Measurements from ENCODE around the gene ELP2.

ELP2 gene

GRCh38 chr18:36128907-36129299 lies 796 bp upstream of the ELP2 start:
- H3K27me3 ChIP-seq (replicated peaks in 2 of 5; ENCODE audit: control insufficient read depth in 4 of 5, insufficient read depth in 5 of 5, low read length in 4 of 5): no peaks in the 10 kb centered on the region
- no peaks in the 10 kb centered on the region for H3K9me3 ChIP-seq (ENCODE audit: control extremely low read depth in 1 of 5, control insufficient read depth in 4 of 5, insufficient read depth in 2 of 5, low read depth in 1 of 5, low read length in 4 of 5)
- peaks cover 17 to 41% (median 28%) of the 10 kb centered on the region in 4 experiments for H3K4me1 ChIP-seq (ENCODE audit: control extremely low read depth in 1 of 4, control insufficient read depth in 4 of 4, insufficient read depth in 4 of 4, low read length in 3 of 4)
- H3K27ac ChIP-seq (ENCODE audit: insufficient read depth in 1 of 2, low read depth in 1 of 2, low read length in 2 of 2, poor library complexity in 1 of 2, severe bottlenecking in 2 of 2): peak overlapping the region; percentile 97 to 99
- no peak for DNase-seq
- WGBS (ENCODE audit: insufficient coverage): 0% methylated on average over 28 of the region's 37 CpGs
- H3K36me3 ChIP-seq (ENCODE audit: control insufficient read depth in 4 of 4, insufficient read depth in 4 of 4, low read length in 3 of 4): peaks cover 3 to 16% (median 9%) of the 10 kb centered on the region in 4 experiments
- ChIA-PET CTCF (interaction anchor here (1.2 kb wide), 1 partner anchor 35 kb away, joined by 3 read pairs; no protein-coding TSS in a partner anchor), POLR2A (interaction anchor here (0.6 to 1.2 kb wide), 2 partner anchors 632 to 701 kb away, joined by 3 read pairs; no protein-coding TSS in a partner anchor)
- peak overlapping the region; percentile 87 to 100 (median 99) for H3K4me3 ChIP-seq (ENCODE audit: control insufficient read depth in 1 of 7, extremely low read depth in 1 of 7, insufficient read depth in 4 of 7, low read depth in 2 of 7, low read length in 6 of 7)

- ChIA-PET CTCF (interaction anchor here (1.3 to 2.0 kb wide), 3 partner anchors 15 to 112 kb away, joined by 4 to 5 read pairs (median 4); no protein-coding TSS in a partner anchor), POLR2A (no interaction called here)
- Histone ChIP-seq H3K27ac (ENCODE audit: insufficient read depth in 1 of 2, low read depth in 1 of 2, low read length in 2 of 2, poor library complexity in 1 of 2, severe bottlenecking in 2 of 2) (peak overlapping the region; percentile 97 to 99), H3K9me3 (ENCODE audit: control extremely low read depth in 1 of 5, control insufficient read depth in 4 of 5, insufficient read depth in 2 of 5, low read depth in 1 of 5, low read length in 4 of 5) (no peaks in the 10 kb centered on the region), H3K4me1 (ENCODE audit: control extremely low read depth in 1 of 4, control insufficient read depth in 4 of 4, insufficient read depth in 4 of 4, low read length in 3 of 4) (peaks cover 17 to 38% (median 28%) of the 10 kb centered on the region in 4 experiments), H3K4me3 (ENCODE audit: control insufficient read depth in 1 of 7, extremely low read depth in 1 of 7, insufficient read depth in 4 of 7, low read depth in 2 of 7, low read length in 6 of 7) (peak overlapping the region; percentile 87 to 100 (median 99)), H3K36me3 (ENCODE audit: control insufficient read depth in 4 of 4, insufficient read depth in 4 of 4, low read length in 3 of 4) (peaks cover 4 to 9% (median 6%) of the 10 kb centered on the region in 4 experiments), H3K27me3 (replicated peaks in 2 of 5; ENCODE audit: control insufficient read depth in 4 of 5, insufficient read depth in 5 of 5, low read length in 4 of 5) (no peaks in the 10 kb centered on the region)
- under 1% methylated on average over 27 of the region's 30 CpGs for WGBS (ENCODE audit: insufficient coverage)
- no peak for DNase-seq
Observed at GRCh38 chr18:36130039-36130831, 536 bp downstream of the ELP2 start.

DNA sequence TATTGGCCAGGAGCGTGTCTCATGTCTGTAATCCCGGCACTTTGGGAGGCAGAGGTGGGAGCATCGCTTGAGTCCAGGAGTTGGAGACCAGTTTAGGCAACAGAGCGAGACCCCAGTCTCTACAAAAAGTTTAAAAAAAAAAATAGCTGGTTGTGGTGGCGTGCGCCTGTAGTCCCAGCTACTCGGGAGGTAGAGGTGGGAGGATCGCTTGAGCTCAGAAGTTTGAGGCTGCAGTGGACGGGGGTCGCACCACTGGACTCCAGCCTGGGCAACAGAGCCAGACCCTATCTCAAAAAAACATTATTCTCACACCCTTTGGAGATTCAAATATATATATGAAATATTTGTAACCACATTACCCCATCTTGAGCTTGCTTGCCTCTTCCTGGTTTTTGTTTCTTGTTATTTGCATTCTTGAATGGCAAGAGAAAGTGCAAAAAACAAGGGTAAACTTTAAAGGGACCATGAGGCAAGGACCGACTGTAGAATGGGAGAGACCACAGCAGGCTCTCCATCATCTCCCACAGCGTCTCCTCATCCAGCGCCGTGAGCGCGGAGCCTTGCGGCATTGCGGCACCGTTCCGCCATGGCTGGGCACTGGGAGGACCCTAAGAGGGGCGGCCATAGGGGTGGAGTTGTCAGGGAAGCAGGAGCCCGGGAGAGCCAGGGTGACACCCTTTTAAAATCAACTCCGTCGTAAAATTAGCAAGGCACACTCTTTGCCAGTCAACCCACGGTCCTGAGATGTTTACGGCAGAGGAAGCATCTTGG lies 1.4 kb downstream of the ELP2 start:
- Histone ChIP-seq H3K36me3 (ENCODE audit: control insufficient read depth in 4 of 4, insufficient read depth in 4 of 4, low read length in 3 of 4) (peaks cover 4 to 10% (median 7%) of the 10 kb centered on the region in 4 experiments), H3K27ac (ENCODE audit: insufficient read depth in 1 of 2, low read depth in 1 of 2, low read length in 2 of 2, poor library complexity in 1 of 2, severe bottlenecking in 2 of 2) (peak overlapping the region in 1 of 2 experiments; percentile 99), H3K27me3 (replicated peaks in 2 of 5; ENCODE audit: control insufficient read depth in 4 of 5, insufficient read depth in 5 of 5, low read length in 4 of 5) (no peaks in the 10 kb centered on the region), H3K9me3 (ENCODE audit: control extremely low read depth in 1 of 5, control insufficient read depth in 4 of 5, insufficient read depth in 2 of 5, low read depth in 1 of 5, low read length in 4 of 5) (no peaks in the 10 kb centered on the region), H3K4me1 (ENCODE audit: control extremely low read depth in 1 of 4, control insufficient read depth in 4 of 4, insufficient read depth in 4 of 4, low read length in 3 of 4) (peaks cover 17 to 38% (median 28%) of the 10 kb centered on the region in 4 experiments), H3K4me3 (ENCODE audit: control insufficient read depth in 1 of 7, extremely low read depth in 1 of 7, insufficient read depth in 4 of 7, low read depth in 2 of 7, low read length in 6 of 7) (peak overlapping the region in 6 of 7 experiments; percentile 87 to 100 (median 96))
- DNase-seq: peak in 1 of 3 donors; percentile 9
- 97% methylated on average over 8 of the region's 26 CpGs for WGBS (ENCODE audit: insufficient coverage)
- POLR2A ChIA-PET: no interaction called here
- CTCF ChIA-PET: interaction anchor here (0.9 to 2.0 kb wide), 4 partner anchors 14 to 113 kb away, joined by 3 to 5 read pairs (median 4); no protein-coding TSS in a partner anchor

GRCh38 chr18:36131692-36132483 lies 2.2 kb downstream of the ELP2 start:
- no peak for DNase-seq
- CTCF ChIA-PET: interaction anchor here (0.9 to 1.0 kb wide), 2 partner anchors 19 to 36 kb away, joined by 3 to 5 read pairs; no protein-coding TSS in a partner anchor
- Histone ChIP-seq H3K36me3 (ENCODE audit: control insufficient read depth in 4 of 4, insufficient read depth in 4 of 4, low read length in 3 of 4) (peaks cover 0 to 17% (median 7%) of the 10 kb centered on the region in 4 experiments), H3K27me3 (replicated peaks in 2 of 5; ENCODE audit: control insufficient read depth in 4 of 5, insufficient read depth in 5 of 5, low read length in 4 of 5) (no peaks in the 10 kb centered on the region), H3K4me3 (ENCODE audit: control insufficient read depth in 1 of 7, extremely low read depth in 1 of 7, insufficient read depth in 4 of 7, low read depth in 2 of 7, low read length in 6 of 7) (peak overlapping the region in 1 of 7 experiments; percentile 87), H3K27ac (ENCODE audit: insufficient read depth in 1 of 2, low read depth in 1 of 2, low read length in 2 of 2, poor library complexity in 1 of 2, severe bottlenecking in 2 of 2) (no peak overlapping the region), H3K4me1 (ENCODE audit: control extremely low read depth in 1 of 4, control insufficient read depth in 4 of 4, insufficient read depth in 4 of 4, low read length in 3 of 4) (peaks cover 17 to 38% (median 28%) of the 10 kb centered on the region in 4 experiments), H3K9me3 (ENCODE audit: control extremely low read depth in 1 of 5, control insufficient read depth in 4 of 5, insufficient read depth in 2 of 5, low read depth in 1 of 5, low read length in 4 of 5) (no peaks in the 10 kb centered on the region)
- WGBS (ENCODE audit: insufficient coverage): 97% methylated on average over 5 of the region's 9 CpGs
- POLR2A ChIA-PET: no interaction called here

- Histone ChIP-seq H3K27me3 (replicated peaks in 2 of 5; ENCODE audit: control insufficient read depth in 4 of 5, insufficient read depth in 5 of 5, low read length in 4 of 5) (no peaks in the 10 kb centered on the region), H3K4me3 (ENCODE audit: control insufficient read depth in 1 of 7, extremely low read depth in 1 of 7, insufficient read depth in 4 of 7, low read depth in 2 of 7, low read length in 6 of 7) (no peak overlapping the region), H3K9me3 (ENCODE audit: control extremely low read depth in 1 of 5, control insufficient read depth in 4 of 5, insufficient read depth in 2 of 5, low read depth in 1 of 5, low read length in 4 of 5) (no peaks in the 10 kb centered on the region), H3K4me1 (ENCODE audit: control extremely low read depth in 1 of 4, control insufficient read depth in 4 of 4, insufficient read depth in 4 of 4, low read length in 3 of 4) (peaks cover 17 to 38% (median 27%) of the 10 kb centered on the region in 4 experiments), H3K27ac (ENCODE audit: insufficient read depth in 1 of 2, low read depth in 1 of 2, low read length in 2 of 2, poor library complexity in 1 of 2, severe bottlenecking in 2 of 2) (no peak overlapping the region), H3K36me3 (ENCODE audit: control insufficient read depth in 4 of 4, insufficient read depth in 4 of 4, low read length in 3 of 4) (peaks cover 2 to 24% (median 10%) of the 10 kb centered on the region in 4 experiments)
- ChIA-PET POLR2A (no interaction called here), CTCF (no interaction called here)
- 66% methylated on average over 2 of the region's 3 CpGs for WGBS (ENCODE audit: insufficient coverage)
- DNase-seq: peak in 2 of 3 donors; percentile 8 to 35
Observed at GRCh38 chr18:36132756-36133155, 3.1 kb downstream of the ELP2 start.

DNA sequence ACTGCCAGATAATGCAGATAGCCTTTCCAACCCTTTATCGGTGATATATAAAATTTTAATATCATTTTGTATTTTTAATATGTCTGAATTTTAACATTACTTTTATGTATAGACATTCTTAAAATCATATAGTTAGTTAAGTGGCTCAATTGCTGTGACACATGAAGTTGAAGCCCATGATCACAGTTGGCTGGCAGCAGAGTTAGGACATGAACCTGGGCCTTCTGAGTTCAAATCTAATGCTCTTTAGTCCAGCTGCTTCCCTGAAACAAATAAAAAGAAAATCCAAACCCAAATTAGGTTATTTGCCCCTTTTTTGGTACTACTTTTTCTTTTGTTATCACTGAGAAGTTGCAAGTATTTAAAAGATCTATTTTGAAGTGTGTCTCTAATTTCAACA lies 5.6 kb downstream of the ELP2 start:
- Histone ChIP-seq H3K27ac (ENCODE audit: insufficient read depth in 1 of 2, low read depth in 1 of 2, low read length in 2 of 2, poor library complexity in 1 of 2, severe bottlenecking in 2 of 2) (no peak overlapping the region), H3K36me3 (ENCODE audit: control insufficient read depth in 4 of 4, insufficient read depth in 4 of 4, low read length in 3 of 4) (peaks cover 11 to 46% (median 28%) of the 10 kb centered on the region in 4 experiments), H3K27me3 (replicated peaks in 2 of 5; ENCODE audit: control insufficient read depth in 4 of 5, insufficient read depth in 5 of 5, low read length in 4 of 5) (no peaks in the 10 kb centered on the region), H3K4me3 (ENCODE audit: control insufficient read depth in 1 of 7, extremely low read depth in 1 of 7, insufficient read depth in 4 of 7, low read depth in 2 of 7, low read length in 6 of 7) (no peak overlapping the region), H3K4me1 (ENCODE audit: control extremely low read depth in 1 of 4, control insufficient read depth in 4 of 4, insufficient read depth in 4 of 4, low read length in 3 of 4) (peaks cover 6 to 23% (median 16%) of the 10 kb centered on the region in 4 experiments), H3K9me3 (ENCODE audit: control extremely low read depth in 1 of 5, control insufficient read depth in 4 of 5, insufficient read depth in 2 of 5, low read depth in 1 of 5, low read length in 4 of 5) (no peaks in the 10 kb centered on the region)
- CTCF ChIA-PET: no interaction called here
- POLR2A ChIA-PET: no interaction called here
- WGBS (ENCODE audit: insufficient coverage): no CpG with 5 or more reads among the region's 1 CpG
- no peak for DNase-seq
